Adipose tissue (tissue), 3 donors: ENCODE measurements around the gene SATB2. TPM values are rescaled to one million over a fixed set of nuclear protein-coding genes. Genes with fewer than 3 reads are reported as not detected.

Experiments used
- H3K27ac ChIP-seq: one replicate; pipeline ENCODE4 v1.5.1; 2013; ENCODE audit warnings: low read depth, low read length
- WGBS, 3 donors: extraction: QIAGEN DNeasy Blood & Tissue Kit; methylation state at CpG; one replicate each; pipeline ENCODE4 v1.1.7; 2013; 5-methylcytosine and 5-hydroxymethylcytosine counted together
- polyA plus RNA-seq, 3 donors: library from polyadenylated mRNA; stranded (reverse); fragments of 200-250 nt; gene quantifications; one replicate each; pipeline ENCODE4 v1.2.3, GENCODE V29; 2013
- donor health status: healthy with polysubstance abuse.
- donor health status: Bipolar disorder and iron deficiency.
- donor health status: healthy.

SATB2 gene
- polyA plus RNA-seq, 3 donors = 0.68 to 1.8 (median 1.6) TPM

- no peak overlapping the region for H3K27ac ChIP-seq
- 7% methylated on average over 43 to 44 of the region's 44 CpGs for WGBS, 3 donors
Observed at GRCh38 chr2:199456383-199457146, 1.2 kb downstream of the SATB2 start.

- WGBS, 3 donors = 3 to 8% (median 5%) methylated on average over 55 of the region's 55 CpGs
- no peak overlapping the region for H3K27ac ChIP-seq
Observed at GRCh38 chr2:199455545-199456382, 2.0 kb downstream of the SATB2 start.

DNA sequence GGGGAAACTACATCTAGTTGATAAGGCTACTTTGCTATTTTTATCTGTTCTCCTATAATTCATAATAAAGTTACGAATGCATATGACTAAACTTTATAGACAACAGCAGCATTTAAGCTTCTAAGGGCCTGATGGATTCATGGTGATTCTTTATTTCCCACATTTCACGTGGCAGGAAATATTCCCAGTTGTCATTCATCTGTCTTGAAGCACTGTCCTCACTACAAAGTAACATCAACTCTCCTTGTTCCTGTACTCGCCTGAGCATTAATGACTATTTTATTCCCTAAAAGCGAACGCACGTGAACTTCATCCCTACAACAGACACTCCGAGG, 2.6 kb downstream of the SATB2 start:
- WGBS, 3 donors = 45 to 52% (median 52%) methylated on average over 7 of the region's 7 CpGs

GRCh38 chr2:199452991-199453379, 4.8 kb downstream of the SATB2 start:
- H3K27ac ChIP-seq = no peak overlapping the region

More for the DNA sequence above, 2.6 kb downstream of the SATB2 start:
- no peak overlapping the region for H3K27ac ChIP-seq

- H3K27ac ChIP-seq = no peak overlapping the region
- WGBS, 3 donors = 63 to 77% (median 70%) methylated on average over 2 of the region's 2 CpGs
Observed at GRCh38 chr2:199452260-199452990, 5.3 kb downstream of the SATB2 start.

DNA sequence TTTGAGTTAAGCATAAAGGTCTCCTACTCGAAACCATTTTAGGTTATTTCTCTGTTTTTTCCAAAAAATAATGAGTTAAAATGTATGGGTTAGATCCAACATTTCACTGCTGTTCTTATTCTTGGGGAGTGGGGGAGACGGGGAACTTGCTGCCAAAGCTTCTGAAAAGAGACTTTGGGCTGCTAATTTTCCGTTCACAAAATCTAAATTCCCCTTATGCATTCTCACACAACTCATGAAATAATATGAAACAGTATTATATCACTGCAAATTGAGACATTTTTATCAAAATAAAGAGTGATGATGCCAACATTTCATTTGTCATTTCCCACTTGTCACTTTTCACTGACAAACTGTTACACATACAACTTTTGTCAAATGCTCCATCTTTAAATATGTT, 7.8 kb downstream of the SATB2 start:
- H3K27ac ChIP-seq = no peak overlapping the region
- 88 to 91% (median 91%) methylated on average over 3 of the region's 3 CpGs for WGBS, 3 donors

GRCh38 chr2:199449455-199449854, 8.3 kb downstream of the SATB2 start:
- 78 to 90% (median 83%) methylated on average over 1 of the region's 1 CpG for WGBS, 3 donors
- H3K27ac ChIP-seq = no peak overlapping the region

GRCh38 chr2:199446996-199447576, 10.7 kb downstream of the SATB2 start:
- H3K27ac ChIP-seq = no peak overlapping the region
- 79 to 82% (median 81%) methylated on average over 10 of the region's 10 CpGs for WGBS, 3 donors

- H3K27ac ChIP-seq = no peak overlapping the region
- 83 to 86% (median 83%) methylated on average over 4 of the region's 4 CpGs for WGBS, 3 donors
Observed at GRCh38 chr2:199444749-199445148, 13.0 kb downstream of the SATB2 start.

GRCh38 chr2:199443589-199444130, 14.1 kb downstream of the SATB2 start:
- H3K27ac ChIP-seq = no peak overlapping the region
- 57 to 72% (median 65%) methylated on average over 3 of the region's 3 CpGs for WGBS, 3 donors

- no peak overlapping the region for H3K27ac ChIP-seq
- WGBS, 3 donors = 95 to 96% (median 96%) methylated on average over 7 of the region's 7 CpGs
Observed at GRCh38 chr2:199442173-199442572, 15.6 kb downstream of the SATB2 start.

GRCh38 chr2:199441759-199442158, 16.0 kb downstream of the SATB2 start:
- H3K27ac ChIP-seq = no peak overlapping the region
- WGBS, 3 donors = 73 to 85% (median 85%) methylated on average over 4 of the region's 4 CpGs

GRCh38 chr2:199440118-199440517, 17.6 kb downstream of the SATB2 start:
- no peak overlapping the region for H3K27ac ChIP-seq

DNA sequence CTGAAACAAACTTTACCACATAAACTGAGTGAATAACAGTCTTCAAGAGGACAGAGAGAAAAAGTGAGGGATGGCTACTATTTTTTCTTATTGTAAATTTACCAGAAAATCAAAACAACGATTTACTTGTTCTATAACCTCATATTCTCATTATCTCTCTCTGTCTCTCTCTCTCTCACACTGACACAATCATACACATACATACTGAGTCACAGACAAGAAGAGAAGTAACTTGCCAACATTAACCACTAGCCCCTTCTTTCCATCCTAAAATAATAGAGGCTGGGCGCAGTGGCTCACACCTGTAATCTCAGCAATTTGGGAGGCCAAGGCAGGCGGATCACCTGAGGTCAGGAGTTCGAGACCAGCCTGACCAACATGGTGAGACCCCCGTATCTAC, 18.2 kb downstream of the SATB2 start:
- 91 to 92% (median 91%) methylated on average over 5 of the region's 5 CpGs for WGBS, 3 donors

GRCh38 chr2:199439066-199439465, 18.7 kb downstream of the SATB2 start:
- whole genome bisulfite sequencing, 3 donors = 81 to 92% (median 83%) methylated on average over 3 of the region's 3 CpGs
- H3K27ac ChIP-seq = no peak overlapping the region

More for the DNA sequence above, 18.2 kb downstream of the SATB2 start:
- H3K27ac ChIP-seq = no peak overlapping the region

DNA sequence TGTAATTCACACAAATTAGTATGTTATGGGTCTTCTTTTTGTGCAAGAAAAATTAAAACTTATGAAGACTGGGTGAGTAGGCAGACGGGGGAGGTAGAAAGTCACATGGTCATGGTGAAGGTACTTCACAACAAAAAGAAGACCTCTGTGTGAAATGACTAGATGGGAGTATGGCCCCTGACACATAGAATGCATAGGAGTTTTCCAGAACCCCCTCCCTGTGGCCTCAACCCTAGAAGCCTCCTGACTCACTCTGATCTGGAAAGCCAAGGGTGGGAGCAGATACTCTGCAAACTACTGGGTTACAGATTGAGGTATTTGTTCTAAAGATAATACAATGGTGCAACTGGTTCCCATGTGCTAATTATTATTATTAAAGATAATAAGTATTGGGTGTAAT, 23.2 kb downstream of the SATB2 start:
- H3K27ac ChIP-seq = no peak overlapping the region
- 89 to 93% (median 90%) methylated on average over 1 of the region's 1 CpG for WGBS, 3 donors

- WGBS, 3 donors = 83 to 90% (median 88%) methylated on average over 11 of the region's 11 CpGs
- no peak overlapping the region for H3K27ac ChIP-seq
Observed at GRCh38 chr2:199433204-199433832, 24.4 kb downstream of the SATB2 start.

- H3K27ac ChIP-seq = no peak overlapping the region
- 53 to 65% (median 57%) methylated on average over 11 of the region's 11 CpGs for WGBS, 3 donors
Observed at GRCh38 chr2:199431746-199432213, 26.0 kb downstream of the SATB2 start.
